ENCODE data around the gene ACY1.

GRCh38 chr3:51995346-51996163 lies 12.2 kb downstream of the ACY1 start, which contains the start of gene RPL29:
- TF ChIP-seq, protein P1, sequence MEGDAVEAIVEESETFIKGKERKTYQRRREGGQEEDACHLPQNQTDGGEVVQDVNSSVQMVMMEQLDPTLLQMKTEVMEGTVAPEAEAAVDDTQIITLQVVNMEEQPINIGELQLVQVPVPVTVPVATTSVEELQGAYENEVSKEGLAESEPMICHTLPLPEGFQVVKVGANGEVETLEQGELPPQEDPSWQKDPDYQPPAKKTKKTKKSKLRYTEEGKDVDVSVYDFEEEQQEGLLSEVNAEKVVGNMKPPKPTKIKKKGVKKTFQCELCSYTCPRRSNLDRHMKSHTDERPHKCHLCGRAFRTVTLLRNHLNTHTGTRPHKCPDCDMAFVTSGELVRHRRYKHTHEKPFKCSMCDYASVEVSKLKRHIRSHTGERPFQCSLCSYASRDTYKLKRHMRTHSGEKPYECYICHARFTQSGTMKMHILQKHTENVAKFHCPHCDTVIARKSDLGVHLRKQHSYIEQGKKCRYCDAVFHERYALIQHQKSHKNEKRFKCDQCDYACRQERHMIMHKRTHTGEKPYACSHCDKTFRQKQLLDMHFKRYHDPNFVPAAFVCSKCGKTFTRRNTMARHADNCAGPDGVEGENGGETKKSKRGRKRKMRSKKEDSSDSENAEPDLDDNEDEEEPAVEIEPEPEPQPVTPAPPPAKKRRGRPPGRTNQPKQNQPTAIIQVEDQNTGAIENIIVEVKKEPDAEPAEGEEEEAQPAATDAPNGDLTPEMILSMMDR (IDR thresholded peaks at IDR 0.05; ENCODE audit: low read length): no peak
- TF ChIP-seq EZH2 (optimal IDR thresholded peaks at IDR 0.05; ENCODE audit: low read depth, low read length): no peak

Data from MM.1S (cell line).